Measurements from ENCODE around the gene CDHR4.
"Not testable (repeated sequence)": the region's sequence is repeated elsewhere in the genome, so short reads cannot be mapped to it uniquely, and the experiment has no call there.

Gene CDHR4

DNA sequence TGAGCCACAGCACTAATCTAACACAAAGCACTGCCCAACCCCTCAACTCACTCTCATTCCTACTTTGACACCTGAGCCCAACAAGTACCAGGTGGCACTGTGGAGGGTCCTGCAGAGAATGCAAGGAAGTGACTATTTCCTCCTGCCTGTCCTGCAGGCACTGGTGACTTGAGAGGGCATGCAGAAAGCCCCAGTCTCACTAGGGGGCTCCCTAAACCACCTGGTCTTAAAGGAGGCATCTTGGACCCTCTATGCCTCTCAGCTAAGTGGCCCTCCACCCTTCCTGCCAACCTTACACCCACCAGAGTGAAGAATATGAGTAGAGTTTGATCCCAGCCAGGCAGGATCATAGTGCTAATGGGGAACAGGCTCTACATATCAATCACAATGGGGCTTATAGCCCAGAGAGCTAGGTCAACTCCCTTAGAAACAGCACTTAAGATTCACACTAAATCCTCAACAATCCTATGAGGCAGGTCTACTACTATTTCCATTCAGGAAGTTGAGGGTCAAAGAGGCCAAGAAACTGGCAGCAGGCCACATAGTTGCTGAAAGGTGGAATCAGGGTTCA lies 41.5 kb upstream of the CDHR4 start:
- Histone ChIP-seq H3K9me3 (no peaks in the 10 kb centered on the region), H3K27me3 (no peaks in the 10 kb centered on the region), H3K4me3 (ENCODE audit: low read depth in 1 of 2, low read length in 1 of 2) (no peak overlapping the region), H3K27ac (no peak overlapping the region), H3K36me3 (peaks cover 27% of the 10 kb centered on the region), H3K4me1 (ENCODE audit: control insufficient read depth in 1 of 2, insufficient read depth in 1 of 2, low read depth in 1 of 2, low read length in 1 of 2) (no peaks in the 10 kb centered on the region)
- TF ChIP-seq, protein P1, sequence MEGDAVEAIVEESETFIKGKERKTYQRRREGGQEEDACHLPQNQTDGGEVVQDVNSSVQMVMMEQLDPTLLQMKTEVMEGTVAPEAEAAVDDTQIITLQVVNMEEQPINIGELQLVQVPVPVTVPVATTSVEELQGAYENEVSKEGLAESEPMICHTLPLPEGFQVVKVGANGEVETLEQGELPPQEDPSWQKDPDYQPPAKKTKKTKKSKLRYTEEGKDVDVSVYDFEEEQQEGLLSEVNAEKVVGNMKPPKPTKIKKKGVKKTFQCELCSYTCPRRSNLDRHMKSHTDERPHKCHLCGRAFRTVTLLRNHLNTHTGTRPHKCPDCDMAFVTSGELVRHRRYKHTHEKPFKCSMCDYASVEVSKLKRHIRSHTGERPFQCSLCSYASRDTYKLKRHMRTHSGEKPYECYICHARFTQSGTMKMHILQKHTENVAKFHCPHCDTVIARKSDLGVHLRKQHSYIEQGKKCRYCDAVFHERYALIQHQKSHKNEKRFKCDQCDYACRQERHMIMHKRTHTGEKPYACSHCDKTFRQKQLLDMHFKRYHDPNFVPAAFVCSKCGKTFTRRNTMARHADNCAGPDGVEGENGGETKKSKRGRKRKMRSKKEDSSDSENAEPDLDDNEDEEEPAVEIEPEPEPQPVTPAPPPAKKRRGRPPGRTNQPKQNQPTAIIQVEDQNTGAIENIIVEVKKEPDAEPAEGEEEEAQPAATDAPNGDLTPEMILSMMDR (IDR thresholded peaks at IDR 0.05), result no peak

DNA sequence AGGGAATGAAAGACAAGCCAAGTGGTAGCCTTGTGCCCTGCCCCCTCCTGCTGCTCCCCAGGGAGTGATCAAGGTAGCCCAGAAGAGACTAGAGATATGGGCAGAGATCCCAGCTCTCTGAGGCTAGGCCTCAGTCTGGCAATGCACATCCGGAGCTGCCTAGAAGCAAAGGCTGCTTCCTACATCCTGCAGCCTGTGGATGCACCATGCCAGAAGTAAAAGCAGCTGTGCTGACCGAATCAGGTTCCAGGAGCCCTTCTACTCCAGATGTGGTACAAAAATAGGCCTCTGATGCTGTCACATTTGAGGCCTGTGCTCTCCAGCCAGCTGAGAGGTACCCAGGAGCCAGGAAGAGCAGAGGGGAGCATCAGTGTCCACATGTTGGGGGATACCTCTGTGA lies 40.7 kb upstream of the CDHR4 start:
- Histone ChIP-seq H3K4me1 (ENCODE audit: control insufficient read depth in 1 of 2, insufficient read depth in 1 of 2, low read depth in 1 of 2, low read length in 1 of 2) (no peaks in the 10 kb centered on the region), H3K36me3 (peaks cover 21% of the 10 kb centered on the region), H3K9me3 (no peaks in the 10 kb centered on the region), H3K27me3 (no peaks in the 10 kb centered on the region), H3K4me3 (ENCODE audit: low read depth in 1 of 2, low read length in 1 of 2) (no peak overlapping the region), H3K27ac (no peak overlapping the region)
- TF ChIP-seq, protein P1 (IDR thresholded peaks at IDR 0.05), result no peak

DNA sequence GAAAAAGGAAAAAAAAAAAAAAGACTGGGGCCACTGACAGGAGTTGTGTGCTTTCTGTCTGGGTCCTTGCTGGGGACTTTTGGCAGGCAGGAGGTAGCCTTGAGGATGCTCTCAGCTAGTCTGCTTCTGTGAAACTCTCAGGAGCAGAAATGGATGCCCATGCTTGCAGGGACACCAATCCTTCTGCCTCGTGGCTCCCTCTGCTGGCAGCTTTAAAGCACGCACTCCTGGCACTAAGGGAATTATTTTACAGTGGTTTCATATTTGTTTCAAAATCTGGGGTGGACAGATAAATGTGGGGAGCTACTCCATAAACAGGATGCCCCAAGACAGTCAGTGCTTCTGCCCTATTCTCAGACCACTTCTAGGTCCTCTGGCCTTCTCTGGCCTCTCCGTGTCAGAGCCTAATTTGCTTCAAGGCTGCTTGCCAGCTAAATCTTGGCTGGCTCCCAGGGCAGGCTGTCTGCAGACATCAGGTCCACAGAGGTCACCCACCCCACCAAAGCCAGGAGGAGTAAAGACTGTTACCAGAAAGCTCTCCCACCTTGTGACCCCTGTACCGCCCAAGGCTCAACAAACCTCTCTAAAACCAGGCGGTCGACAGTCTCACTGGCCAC lies 39.6 kb upstream of the CDHR4 start:
- Histone ChIP-seq H3K27me3 (no peaks in the 10 kb centered on the region), H3K4me3 (ENCODE audit: low read depth in 1 of 2, low read length in 1 of 2) (no peak overlapping the region), H3K36me3 (peaks cover 11% of the 10 kb centered on the region), H3K27ac (no peak overlapping the region), H3K9me3 (no peaks in the 10 kb centered on the region), H3K4me1 (ENCODE audit: control insufficient read depth in 1 of 2, insufficient read depth in 1 of 2, low read depth in 1 of 2, low read length in 1 of 2) (no peaks in the 10 kb centered on the region)
- TF ChIP-seq, protein P1 (IDR thresholded peaks at IDR 0.05), result peak; percentile 91

DNA sequence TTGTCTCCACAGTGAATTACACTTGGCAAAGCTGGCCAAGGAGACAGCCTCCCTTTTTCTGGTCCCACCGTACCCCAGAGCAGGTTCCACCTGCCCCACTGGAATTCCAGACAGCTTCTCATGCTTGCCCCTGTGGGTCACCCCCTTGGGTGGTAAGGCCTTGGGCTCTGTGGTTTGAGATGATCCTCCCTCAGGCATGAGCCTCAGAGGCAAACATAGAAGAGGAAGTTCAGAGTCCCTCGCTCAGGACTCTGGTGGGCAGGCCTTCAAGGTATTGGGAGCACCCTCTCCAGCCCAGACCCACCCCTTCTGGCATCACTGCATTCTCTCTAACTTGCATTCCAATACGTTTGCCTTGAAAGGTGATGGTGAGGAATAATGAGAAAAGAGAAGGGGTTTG lies 31.7 kb upstream of the CDHR4 start:
- H3K27ac ChIP-seq, result no peak overlapping the region
- no peaks in the 10 kb centered on the region for H3K9me3 ChIP-seq
- H3K4me1 ChIP-seq (ENCODE audit: control insufficient read depth in 1 of 2, insufficient read depth in 1 of 2, low read depth in 1 of 2, low read length in 1 of 2), result no peaks in the 10 kb centered on the region
- no peak overlapping the region for H3K4me3 ChIP-seq (ENCODE audit: low read depth in 1 of 2, low read length in 1 of 2)
- H3K36me3 ChIP-seq, result peaks cover 39% of the 10 kb centered on the region
- TF ChIP-seq, protein P1 (IDR thresholded peaks at IDR 0.05), result no peak
- no peaks in the 10 kb centered on the region for H3K27me3 ChIP-seq

DNA sequence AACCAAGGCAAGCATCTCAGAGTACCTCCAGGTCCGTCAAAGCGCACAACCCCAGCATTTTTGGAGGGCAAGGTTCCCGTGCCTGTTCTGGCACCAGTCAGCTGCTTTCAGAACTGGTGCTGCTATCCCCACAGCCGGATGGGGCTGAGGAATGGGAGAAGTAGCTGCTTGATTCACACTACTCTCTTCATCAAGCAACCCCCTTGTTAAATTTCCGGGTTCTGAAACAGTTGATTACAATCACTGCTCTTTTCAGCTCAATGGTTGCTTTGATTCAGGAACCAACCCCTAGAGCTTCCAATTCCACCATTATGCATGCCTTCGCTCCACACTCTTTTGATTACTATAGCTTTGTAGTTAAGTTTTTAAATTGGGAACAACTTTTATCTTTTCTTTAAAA lies 26.3 kb upstream of the CDHR4 start:
- H3K27me3 ChIP-seq, result no peaks in the 10 kb centered on the region
- H3K4me3 ChIP-seq (ENCODE audit: low read depth in 1 of 2, low read length in 1 of 2), result no peak overlapping the region
- no peak overlapping the region for H3K27ac ChIP-seq
- TF ChIP-seq, protein P1 (IDR thresholded peaks at IDR 0.05), result no peak
- H3K36me3 ChIP-seq, result peaks cover 25% of the 10 kb centered on the region
- H3K4me1 ChIP-seq (ENCODE audit: control insufficient read depth in 1 of 2, insufficient read depth in 1 of 2, low read depth in 1 of 2, low read length in 1 of 2), result no peaks in the 10 kb centered on the region
- no peaks in the 10 kb centered on the region for H3K9me3 ChIP-seq

DNA sequence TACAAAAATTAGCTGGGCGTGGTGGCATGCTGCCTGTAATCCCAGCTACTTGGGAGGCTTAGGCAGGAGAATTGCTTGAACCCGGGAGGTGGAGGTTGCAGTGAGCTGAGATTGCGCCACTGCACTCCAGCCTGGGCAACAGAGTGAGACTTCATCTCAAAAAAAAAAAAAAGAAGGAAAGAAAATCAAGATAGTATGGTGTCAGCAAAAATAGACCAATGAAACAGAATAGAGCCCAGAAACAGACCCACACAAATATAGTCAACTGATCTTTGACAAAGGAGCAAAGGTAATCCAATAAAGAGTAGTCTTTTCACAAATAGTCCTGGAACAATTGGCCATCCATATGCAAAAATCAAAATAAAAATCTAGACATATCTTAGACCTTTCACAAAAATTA lies 23.5 kb upstream of the CDHR4 start:
- H3K4me1 ChIP-seq (ENCODE audit: control insufficient read depth in 1 of 2, insufficient read depth in 1 of 2, low read depth in 1 of 2, low read length in 1 of 2); H3K4me3 ChIP-seq (ENCODE audit: low read depth in 1 of 2, low read length in 1 of 2); H3K27me3 ChIP-seq; H3K9me3 ChIP-seq; H3K27ac ChIP-seq; H3K36me3 ChIP-seq: not testable (repeated sequence)

Data from neutrophil (primary cell).